GM23248 (cell line): ENCODE data around the gene ANKUB1. TPM values are rescaled to one million over a fixed set of nuclear protein-coding genes. Genes with fewer than 3 reads are reported as not detected.

Source experiments
- DNase-seq: peaks from one replicate; pipeline ENCODE4 v3.0.0-alpha.2; 2015
- H2AFZ ChIP-seq: fragments of 200-600 bp; sonication (generic); 2 replicates; pipeline ENCODE4 v1.6.1; 2016; ENCODE audit warnings: antibody characterized with exemption
- H3F3A ChIP-seq: fragments of 200-600 bp; sonication (generic); 2 replicates; pipeline ENCODE4 v1.6.1; 2016; ENCODE audit warnings: mild to moderate bottlenecking, antibody characterized with exemption, mixed run types; ENCODE audit not compliant: insufficient read depth
- H3K27ac ChIP-seq: fragments of 200-600 bp; sonication (generic); 2 replicates; pipeline ENCODE4 v1.5.1; 2016; ENCODE audit warnings: mild to moderate bottlenecking
- H3K27me3 ChIP-seq: fragments of 200-600 bp; sonication (generic); replicated peaks from 2 replicates; pipeline ENCODE4 v1.6.1; 2016; ENCODE audit warnings: mild to moderate bottlenecking; ENCODE audit not compliant: insufficient read depth
- H3K36me3 ChIP-seq: fragments of 200-600 bp; sonication (generic); 2 replicates; pipeline ENCODE4 v1.6.1; 2016; ENCODE audit warnings: low read depth, mild to moderate bottlenecking
- H3K4me1 ChIP-seq: fragments of 200-600 bp; sonication (generic); 2 replicates; pipeline ENCODE4 v1.6.1; 2016; ENCODE audit warnings: mild to moderate bottlenecking; ENCODE audit not compliant: insufficient read depth
- H3K4me2 ChIP-seq: fragments of 200-600 bp; sonication (generic); one replicate; pipeline ENCODE4 v1.6.1; 2016; ENCODE audit warnings: mild to moderate bottlenecking; ENCODE audit not compliant: unreplicated experiment
- H3K4me3 ChIP-seq: fragments of 200-600 bp; sonication (generic); 2 replicates; pipeline ENCODE4 v1.5.1; 2016; ENCODE audit warnings: mild to moderate bottlenecking
- H3K79me2 ChIP-seq: fragments of 200-600 bp; sonication (generic); 2 replicates; pipeline ENCODE4 v1.6.1; 2016; ENCODE audit warnings: mild to moderate bottlenecking; ENCODE audit not compliant: insufficient read depth
- H3K9ac ChIP-seq: fragments of 200-600 bp; sonication (generic); 2 replicates; pipeline ENCODE4 v1.6.1; 2016; ENCODE audit warnings: mild to moderate bottlenecking
- H3K9me2 ChIP-seq: fragments of 200-600 bp; sonication (generic); 2 replicates; pipeline ENCODE4 v1.6.1; 2016; ENCODE audit warnings: mixed run types, mild to moderate bottlenecking, moderate library complexity; ENCODE audit not compliant: insufficient read depth
- H3K9me3 ChIP-seq: fragments of 200-600 bp; sonication (generic); one replicate; pipeline ENCODE4 v1.6.1; 2017; ENCODE audit warnings: low read depth
- H4K20me1 ChIP-seq: fragments of 200-600 bp; sonication (generic); 2 replicates; pipeline ENCODE4 v1.6.0; 2016; ENCODE audit not compliant: insufficient read depth
- EZH2 ChIP-seq: fragments of 200-600 bp; sonication (generic); IDR thresholded peaks from 2 replicates; pipeline ENCODE4 v1.6.1; 2018; ENCODE audit warnings: antibody characterized with exemption, mild to moderate bottlenecking; ENCODE audit not compliant: insufficient read depth, poor library complexity, severe bottlenecking
- EZH2phosphoT487 ChIP-seq: fragments of 200-600 bp; sonication (generic); IDR thresholded peaks from 2 replicates; pipeline ENCODE4 v1.6.1; 2018; ENCODE audit warnings: antibody characterized with exemption, moderate library complexity, mild to moderate bottlenecking, low read depth; ENCODE audit not compliant: insufficient read depth
- WGBS, 2 experiments: methylation state at CpG; one replicate each; pipeline ENCODE4 v1.1.6; 2015 to 2017; ENCODE audit warnings: low lambda C conversion rate in 2 of 2, low coverage in 1 of 2; ENCODE audit errors: missing lambda C conversion rate in 2 of 2; 5-methylcytosine and 5-hydroxymethylcytosine counted together
- in situ Hi-C: fragments of 300-500 bp; cut with MboI; formaldehyde crosslinking; loops from 2 replicates; pipeline ENCODE4 v1.15.0; 2020
- polyA plus RNA-seq: library from polyadenylated mRNA; unstranded; fragments of >200 nt; fragmentation: Nextera tagmentation; extraction: Ambion mirVana; gene quantifications from 2 replicates; pipeline ENCODE4 v1.2.1, GENCODE V29; 2016
- total RNA-seq: library from RNA; depleted of rRNA; stranded (reverse); fragments of >200 nt; shearing (Covaris generic); gene quantifications from 2 replicates; pipeline ENCODE4 v1.2.3, GENCODE V29; 2014

Gene ANKUB1
- total and polyA plus RNA-seq, 2 experiments from 2014 or later, result not detected

DNA sequence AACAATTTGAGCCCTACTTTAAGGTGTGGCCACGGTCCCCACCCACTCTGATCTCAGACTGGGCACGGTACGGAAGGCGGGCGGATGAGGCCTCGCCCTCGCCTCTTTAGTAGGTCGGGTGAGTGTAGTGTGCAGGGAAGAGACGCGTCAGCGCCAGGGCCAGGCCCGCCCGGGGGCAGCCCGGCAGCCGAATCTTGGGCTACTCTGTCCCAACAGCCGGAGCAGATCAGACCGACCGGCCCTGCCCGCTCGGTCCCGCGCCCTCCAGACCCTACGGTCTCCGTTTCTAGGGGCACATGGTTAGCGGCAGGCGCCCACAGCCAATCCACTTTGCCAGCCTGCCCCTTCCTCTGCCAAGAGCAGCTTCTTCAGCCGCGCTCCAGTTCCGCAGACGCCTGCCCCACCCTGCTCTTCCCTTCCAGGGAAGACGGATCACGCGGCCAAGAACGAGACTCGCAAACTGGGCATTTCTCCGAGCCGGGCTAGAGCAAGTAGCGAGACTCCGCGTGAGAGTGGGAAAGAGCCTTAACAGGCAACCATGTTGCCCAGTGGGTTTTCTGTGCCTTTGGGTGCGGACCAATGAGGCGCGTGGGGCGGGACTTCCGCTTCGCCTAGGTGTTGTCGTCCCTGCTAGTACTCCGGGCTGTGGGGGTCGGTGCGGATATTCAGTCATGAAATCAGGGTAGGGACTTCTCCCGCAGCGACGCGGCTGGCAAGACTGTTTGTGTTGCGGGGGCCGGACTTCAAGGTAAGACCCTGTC lies 20.4 kb upstream of the ANKUB1 start, which contains the start of gene RNF13:
Gene RNF13 (plus strand): TSS at position 610 of the 761 bp plus-strand sequence. CDS start 32,812 bp downstream, outside the sequence.
- no peaks in the 10 kb centered on the region for H3K9me2 ChIP-seq
- H2AFZ ChIP-seq, result peak within 1 kb of the TSS; percentile 91
- peak; percentile 99 for DNase-seq
- TF ChIP-seq EZH2phosphoT487, result no peak
- TF ChIP-seq EZH2, result no peak
- peaks cover 45% of the 10 kb centered on the region for H3K79me2 ChIP-seq
- H3F3A ChIP-seq, result peaks cover 44% of the 10 kb centered on the region
- peak within 1 kb of the TSS; percentile 95 for H3K27ac ChIP-seq
- H3K9me3 ChIP-seq, result no peaks in the 10 kb centered on the region
- H3K27me3 ChIP-seq, result no peaks in the 10 kb centered on the region
- no peaks in the 10 kb centered on the region for H4K20me1 ChIP-seq
- H3K4me2 ChIP-seq, result peak within 1 kb of the TSS; percentile 94
- H3K4me1 ChIP-seq, result peaks cover 41% of the 10 kb centered on the region
- H3K36me3 ChIP-seq, result no peaks in the 10 kb centered on the region
- 1 to 2% methylated on average over 54 to 56 of the region's 56 CpGs for WGBS, 2 experiments
- H3K9ac ChIP-seq, result peak within 1 kb of the TSS; percentile 93
- in situ Hi-C loops, result no loop called here
- H3K4me3 ChIP-seq, result peak within 1 kb of the TSS; percentile 91

DNA sequence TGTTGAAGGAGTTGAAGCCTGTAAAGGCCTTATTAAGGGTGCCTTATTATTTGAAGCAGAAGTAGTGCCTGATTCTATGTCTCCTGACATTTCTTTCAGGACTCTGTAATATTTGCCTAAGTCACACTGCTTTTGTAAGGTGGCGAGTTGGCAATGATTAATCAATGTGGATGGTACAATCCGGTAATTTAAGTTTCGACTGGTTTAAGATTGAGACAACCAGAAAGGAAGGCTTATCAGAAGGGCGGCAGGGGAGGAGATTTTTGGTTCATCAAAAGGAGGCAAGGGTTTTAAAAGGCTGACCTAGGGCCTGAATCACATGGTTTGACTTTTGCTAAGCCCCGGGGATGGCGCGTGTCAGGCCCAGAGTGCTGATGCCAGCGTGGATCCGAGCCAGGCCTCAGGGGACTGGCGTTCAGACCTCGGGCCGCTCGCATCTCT lies 19.8 kb upstream of the ANKUB1 start:
- no peak for TF ChIP-seq EZH2phosphoT487
- TF ChIP-seq EZH2, result no peak
- no peaks in the 10 kb centered on the region for H4K20me1 ChIP-seq
- H3F3A ChIP-seq, result peaks cover 38% of the 10 kb centered on the region
- H3K9me2 ChIP-seq, result no peaks in the 10 kb centered on the region
- H3K9me3 ChIP-seq, result no peaks in the 10 kb centered on the region
- H3K4me2 ChIP-seq, result peak overlapping the region; percentile 94
- in situ Hi-C loops, result no loop called here
- peak overlapping the region; percentile 91 for H2AFZ ChIP-seq
- peaks cover 36% of the 10 kb centered on the region for H3K4me1 ChIP-seq
- H3K9ac ChIP-seq, result peak overlapping the region; percentile 93
- no peaks in the 10 kb centered on the region for H3K27me3 ChIP-seq
- no peak for DNase-seq
- H3K27ac ChIP-seq, result peak overlapping the region; percentile 95
- H3K4me3 ChIP-seq, result peak overlapping the region; percentile 91
- peaks cover 39% of the 10 kb centered on the region for H3K79me2 ChIP-seq
- WGBS, 2 experiments, result 16 to 18% methylated on average over 13 of the region's 13 CpGs
- H3K36me3 ChIP-seq, result no peaks in the 10 kb centered on the region

DNA sequence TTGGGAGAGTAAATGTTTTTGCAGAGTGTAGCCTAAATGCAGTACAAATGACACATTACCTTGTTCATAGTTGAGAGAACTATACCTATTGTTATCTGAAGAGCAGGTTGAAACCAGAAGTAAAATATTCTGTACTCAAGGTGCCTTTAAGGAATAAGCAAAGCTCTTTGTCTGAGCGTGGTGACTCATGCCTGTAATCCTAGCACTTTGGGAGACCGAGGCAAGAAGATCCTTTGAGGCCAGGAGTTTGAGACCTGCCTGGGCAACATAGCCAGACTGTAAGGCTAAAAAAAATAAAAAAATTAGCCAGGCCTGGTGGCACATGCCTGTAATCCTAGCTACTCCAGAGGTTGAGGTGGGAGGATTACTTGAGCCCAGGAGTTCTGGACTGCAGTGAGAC lies 18.5 kb upstream of the ANKUB1 start:
- whole genome bisulfite sequencing, 2 experiments, result 54 to 65% methylated on average over 2 of the region's 2 CpGs
- Histone ChIP-seq H3K79me2 (peaks cover 25% of the 10 kb centered on the region), H3K9me3 (no peaks in the 10 kb centered on the region), H3K36me3 (no peaks in the 10 kb centered on the region), H3K27me3 (no peaks in the 10 kb centered on the region), H3K9ac (no peak overlapping the region), H4K20me1 (no peaks in the 10 kb centered on the region), H3K4me1 (peaks cover 24% of the 10 kb centered on the region), H3F3A (peaks cover 29% of the 10 kb centered on the region), H3K4me2 (no peak overlapping the region), H3K9me2 (no peaks in the 10 kb centered on the region), H3K27ac (no peak overlapping the region), H3K4me3 (no peak overlapping the region), H2AFZ (no peak overlapping the region)
- DNase-seq, result no peak
- no peak for TF ChIP-seq EZH2phosphoT487
- no peak for TF ChIP-seq EZH2
- in situ Hi-C loops, result no loop called here

DNA sequence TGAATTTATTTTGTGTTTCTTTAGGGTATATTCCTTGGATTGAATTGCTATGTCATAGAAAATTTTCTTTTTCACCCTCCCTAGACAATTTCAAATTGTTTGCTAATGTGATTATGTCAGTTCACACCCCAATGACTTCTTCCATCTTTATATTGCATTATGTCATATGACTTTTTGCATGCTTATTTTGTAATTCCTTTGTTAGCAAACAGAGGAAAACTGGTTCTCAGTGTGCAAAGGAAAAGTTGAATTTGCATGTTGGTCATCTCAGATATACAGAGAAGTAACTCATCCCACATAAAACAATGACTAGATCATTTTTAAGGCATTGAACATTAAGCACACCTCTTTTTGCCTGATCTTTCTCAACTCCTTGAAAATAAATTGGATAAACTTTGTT lies 17.3 kb upstream of the ANKUB1 start:
- H3K79me2 ChIP-seq, result peaks cover 14% of the 10 kb centered on the region
- no peak overlapping the region for H3K9ac ChIP-seq
- no peak for DNase-seq
- H3K36me3 ChIP-seq, result no peaks in the 10 kb centered on the region
- H3K4me3 ChIP-seq, result no peak overlapping the region
- no peaks in the 10 kb centered on the region for H3K27me3 ChIP-seq
- in situ Hi-C loops, result no loop called here
- no peak overlapping the region for H3K4me2 ChIP-seq
- H3K9me3 ChIP-seq, result no peaks in the 10 kb centered on the region
- H3K27ac ChIP-seq, result no peak overlapping the region
- H3F3A ChIP-seq, result peaks cover 22% of the 10 kb centered on the region
- H3K4me1 ChIP-seq, result peaks cover 16% of the 10 kb centered on the region
- no peaks in the 10 kb centered on the region for H4K20me1 ChIP-seq
- H3K9me2 ChIP-seq, result no peaks in the 10 kb centered on the region
- no peak for TF ChIP-seq EZH2
- no peak for TF ChIP-seq EZH2phosphoT487
- H2AFZ ChIP-seq, result no peak overlapping the region
